Breast epithelium (tissue), 3 donors: Measurements from ENCODE around the gene NRL.

ENCODE experiments used
- CTCF ChIP-seq, 3 donors: fragments of 450-650 bp; IDR thresholded peaks; one replicate each; pipeline ENCODE4 v1.5.1; 2016 to 2017; ENCODE audit warnings: antibody characterized with exemption in 3 of 3, mild to moderate bottlenecking in 3 of 3, moderate library complexity in 3 of 3
- POLR2A ChIP-seq: fragments of 450-650 bp; IDR thresholded peaks from one replicate; pipeline ENCODE4 v1.6.1; 2016; ENCODE audit warnings: antibody characterized with exemption, mild to moderate bottlenecking, moderate library complexity
- POLR2AphosphoS5 ChIP-seq, 3 donors: sonication (generic); formaldehyde crosslinking; IDR thresholded peaks; one replicate each; pipeline ENCODE4 v1.6.1; 2017; ENCODE audit warnings: antibody characterized with exemption in 3 of 3

- TF ChIP-seq POLR2A (no peak), CTCF (IDR thresholded peaks at IDR 0.05) (no peak), POLR2AphosphoS5 (IDR thresholded peaks at IDR 0.05) (no peak)
Measured at GRCh38 chr14:24077086-24077485, 37.7 kb downstream of the NRL start.
